ENCODE measurements around the gene MOGAT3.

MOGAT3 gene, protein sequence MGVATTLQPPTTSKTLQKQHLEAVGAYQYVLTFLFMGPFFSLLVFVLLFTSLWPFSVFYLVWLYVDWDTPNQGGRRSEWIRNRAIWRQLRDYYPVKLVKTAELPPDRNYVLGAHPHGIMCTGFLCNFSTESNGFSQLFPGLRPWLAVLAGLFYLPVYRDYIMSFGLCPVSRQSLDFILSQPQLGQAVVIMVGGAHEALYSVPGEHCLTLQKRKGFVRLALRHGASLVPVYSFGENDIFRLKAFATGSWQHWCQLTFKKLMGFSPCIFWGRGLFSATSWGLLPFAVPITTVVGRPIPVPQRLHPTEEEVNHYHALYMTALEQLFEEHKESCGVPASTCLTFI

DNA sequence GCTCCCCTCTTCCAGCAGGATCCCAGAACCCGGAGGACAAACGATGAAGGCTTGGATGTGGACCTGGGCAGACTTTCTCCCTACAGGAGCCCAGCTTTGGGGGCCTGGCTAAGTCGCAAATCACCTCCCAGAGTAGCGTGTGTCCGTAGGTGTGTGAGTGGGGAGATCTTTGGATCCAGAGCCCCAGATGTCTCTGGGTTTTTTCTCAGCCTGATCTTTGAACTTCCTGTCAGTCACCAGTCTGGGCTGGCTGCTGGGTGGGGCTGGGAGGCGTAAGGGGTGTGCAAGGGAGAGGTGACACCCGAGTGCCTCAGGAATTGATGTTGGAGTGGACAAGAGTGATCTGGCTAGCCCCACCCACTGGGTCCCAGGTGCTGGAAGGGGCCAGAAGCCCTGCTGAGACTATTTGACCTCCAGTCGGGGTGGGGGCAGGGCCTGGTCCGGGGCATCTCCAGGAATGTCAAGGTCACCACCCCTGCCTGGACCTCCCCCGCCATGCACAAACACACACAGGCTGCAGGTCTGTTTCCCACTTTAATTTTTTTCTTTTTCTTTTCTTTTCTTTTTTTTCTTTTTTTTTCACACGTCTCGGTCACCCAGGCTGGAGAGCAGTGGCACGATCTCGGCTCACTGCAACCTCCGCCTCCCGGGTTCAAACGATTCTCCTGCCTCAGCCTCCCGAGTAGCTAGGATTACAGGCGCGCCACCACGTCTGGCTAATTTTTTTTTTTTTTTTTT lies at the start of gene MOGAT3:
MOGAT3 (minus strand) TSS at position 175 of the 738 bp plus-strand sequence. CDS start 182 bp downstream, outside the sequence.
- no peak for DNase-seq

DNA sequence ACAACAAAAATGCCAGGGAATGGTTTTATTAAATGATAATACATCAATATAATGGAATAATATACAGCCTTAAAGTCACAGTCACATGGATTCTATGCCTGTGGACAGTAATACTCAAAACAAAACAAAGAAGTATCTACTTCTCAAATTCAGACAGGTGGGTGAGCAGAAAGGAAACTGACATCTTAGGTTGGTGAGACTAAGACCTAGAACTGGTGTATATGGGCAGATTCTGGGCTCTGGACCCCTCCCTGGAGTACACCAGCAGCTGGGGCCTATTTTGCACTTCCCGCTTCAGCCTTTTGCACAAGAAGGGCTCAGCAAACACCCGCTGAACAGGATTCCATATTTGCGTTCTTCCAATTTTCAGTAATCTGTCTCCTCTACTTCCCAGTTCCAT lies 49.5 kb upstream of the MOGAT3 start:
- no peak for DNase-seq

DNA sequence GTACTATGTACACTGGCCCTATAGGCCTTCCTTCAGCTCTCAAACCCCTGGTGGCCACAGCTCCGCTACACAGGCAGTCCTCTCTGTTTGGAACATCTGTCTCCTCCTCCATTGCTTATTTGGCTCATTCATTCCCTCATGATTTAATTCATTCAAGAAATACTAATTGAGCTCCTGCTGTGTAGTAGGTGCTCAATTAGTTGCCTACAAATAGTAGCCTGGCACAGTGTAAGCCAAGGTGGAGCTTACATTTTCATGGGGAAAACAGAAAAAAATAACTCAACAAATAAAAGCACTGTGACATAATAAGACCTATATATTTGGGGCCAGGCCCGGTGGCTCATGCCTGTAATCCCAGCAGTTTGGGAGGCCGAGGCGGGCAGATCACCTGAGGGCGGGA lies 47.4 kb upstream of the MOGAT3 start:
- DNase-seq = no peak

DNA sequence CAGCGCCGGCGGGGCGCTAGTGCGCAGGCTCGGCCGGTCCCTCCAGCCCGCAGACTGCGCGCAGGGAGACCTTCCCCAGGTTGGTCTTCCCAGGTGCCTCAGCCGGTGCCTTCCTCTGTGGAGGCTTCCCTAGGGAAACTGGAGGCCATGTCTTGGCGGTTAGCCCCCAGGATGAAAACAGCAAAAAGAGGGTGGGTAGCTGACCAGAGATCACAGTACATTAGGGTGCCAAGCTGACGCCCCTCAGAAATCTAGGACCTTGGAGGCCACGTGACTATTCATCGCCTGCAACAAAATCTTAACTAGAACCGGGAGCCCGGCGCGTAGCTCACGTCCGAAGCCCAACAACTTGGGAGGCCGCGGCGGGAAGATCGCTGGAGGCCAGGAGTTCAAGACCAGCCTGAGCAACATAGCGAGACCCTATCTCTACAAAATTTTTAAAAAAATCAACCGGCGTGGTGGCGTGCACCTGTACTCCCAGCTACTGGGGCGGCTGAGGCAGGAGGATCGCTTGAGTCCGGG lies 44.4 kb upstream of the MOGAT3 start:
- no peak for DNase-seq

DNA sequence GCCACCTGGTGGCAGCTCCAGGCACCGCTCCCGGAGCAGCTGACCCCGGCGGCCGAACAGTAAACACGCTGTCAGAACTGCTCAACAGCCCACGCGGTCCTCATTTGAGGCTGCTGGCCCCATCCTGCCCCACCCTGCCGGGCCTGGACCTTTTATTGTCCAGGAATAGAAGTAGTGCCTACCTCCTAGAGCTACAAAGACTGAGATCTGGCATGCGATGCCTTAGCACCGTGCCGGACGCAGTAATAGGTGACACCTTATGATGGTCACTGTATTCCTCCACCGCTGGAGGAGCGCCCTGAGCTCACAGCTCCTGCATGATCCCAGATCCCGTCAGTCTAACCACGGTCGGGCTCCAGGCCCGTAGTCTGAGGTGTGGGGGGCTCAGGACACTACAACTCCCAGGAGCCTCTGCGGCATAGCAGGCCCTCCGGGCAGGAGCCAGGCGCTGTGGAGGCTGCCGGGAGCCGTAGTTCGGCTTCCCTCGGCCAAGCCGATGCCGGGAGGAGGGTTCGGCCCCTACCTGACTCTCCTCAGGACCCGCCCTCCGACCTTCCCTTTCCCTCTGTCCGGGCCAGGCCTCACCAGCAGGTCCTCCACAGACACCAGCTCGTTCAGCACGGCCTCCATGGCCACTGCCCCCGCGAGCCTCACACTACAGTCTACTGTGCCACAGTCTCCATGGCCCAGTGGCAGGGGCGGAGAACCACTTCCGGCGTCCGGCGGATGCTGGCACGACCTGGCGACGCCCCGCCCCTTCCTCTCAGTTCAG lies 43.7 kb upstream of the MOGAT3 start, which contains the start of gene FIS1:
FIS1 (minus strand) TSS at position 707 of the 772 bp plus-strand sequence; CDS start at position 630, 77 bp downstream.
- DNase-seq = peak; percentile 92

DNA sequence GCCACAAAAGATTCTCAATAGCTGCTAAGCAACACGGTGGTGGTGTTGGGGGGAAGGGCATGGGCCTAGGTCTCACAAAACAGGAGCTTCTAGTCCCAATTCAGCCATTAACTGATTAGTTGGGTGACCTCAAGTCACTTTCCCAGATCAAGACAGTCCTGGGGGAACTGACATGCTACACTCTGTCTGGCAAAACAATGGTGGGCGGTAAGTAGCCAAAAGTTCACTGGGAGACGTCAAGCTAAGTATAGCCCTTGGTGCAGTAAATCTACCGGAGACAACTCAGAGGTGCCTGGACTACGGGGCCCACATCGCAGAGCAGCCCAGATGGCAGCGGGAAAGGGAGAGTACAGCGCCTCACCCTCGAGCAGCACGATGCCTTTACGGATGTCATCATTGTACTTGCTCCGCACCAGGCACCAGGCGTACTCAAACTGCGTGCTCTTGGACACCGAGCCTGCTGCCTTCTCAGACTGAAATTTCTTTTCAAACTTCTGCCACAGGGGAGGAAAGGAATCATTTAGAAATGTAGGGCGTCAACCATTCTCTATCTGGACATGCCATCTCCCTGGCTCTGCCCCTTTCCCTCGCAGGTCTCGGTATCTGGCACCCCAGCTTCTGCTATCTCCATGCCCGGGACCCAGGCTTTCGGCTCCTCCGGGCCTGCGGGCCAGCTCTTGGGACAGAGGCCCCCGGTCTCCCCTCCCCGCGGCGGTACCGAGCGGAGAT lies 43.0 kb upstream of the MOGAT3 start:
- DNase-seq = no peak

DNA sequence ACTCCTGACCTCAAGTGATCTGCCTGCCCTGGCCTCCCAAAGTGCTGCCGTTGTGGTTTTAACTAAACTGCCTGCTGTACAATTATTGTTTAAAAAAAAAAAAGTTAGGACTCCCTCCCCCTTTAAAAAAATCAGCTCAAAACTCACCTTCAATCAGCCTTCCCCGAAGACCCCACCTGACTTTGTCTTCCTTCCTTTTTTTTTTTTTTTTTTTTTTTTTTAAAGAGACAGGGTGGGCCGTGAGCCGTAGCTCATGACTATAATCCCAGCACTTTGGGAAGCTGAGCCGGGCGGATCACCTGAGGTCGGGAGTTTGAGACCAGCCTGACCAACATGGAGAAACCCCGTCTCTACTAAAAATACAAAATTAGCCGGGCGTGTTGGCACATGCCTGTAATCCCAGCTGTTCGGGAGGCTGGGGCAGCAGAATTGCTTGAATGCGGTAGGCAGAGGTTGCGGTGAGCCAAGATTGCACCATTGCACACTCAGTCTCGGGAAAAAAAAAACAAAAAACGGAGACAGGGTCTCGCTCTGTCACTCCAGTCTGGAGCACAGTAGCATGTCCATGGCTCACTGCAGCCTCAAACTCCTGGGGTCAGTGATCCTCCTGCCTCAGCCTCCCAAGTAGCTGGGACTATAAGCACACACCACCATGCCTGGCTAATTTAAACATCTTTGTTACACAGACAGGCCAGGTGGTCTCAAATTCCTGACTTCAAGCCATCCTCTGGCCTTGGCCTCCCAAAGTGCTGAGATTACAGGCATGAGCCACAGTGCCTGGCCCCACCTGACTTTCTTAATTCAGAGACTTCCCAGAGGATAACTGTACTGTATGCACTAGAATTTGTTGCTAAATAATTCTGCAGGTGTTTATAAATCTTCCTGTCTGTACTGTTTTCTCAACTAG lies 40.9 kb upstream of the MOGAT3 start:
- no peak for DNase-seq

DNA sequence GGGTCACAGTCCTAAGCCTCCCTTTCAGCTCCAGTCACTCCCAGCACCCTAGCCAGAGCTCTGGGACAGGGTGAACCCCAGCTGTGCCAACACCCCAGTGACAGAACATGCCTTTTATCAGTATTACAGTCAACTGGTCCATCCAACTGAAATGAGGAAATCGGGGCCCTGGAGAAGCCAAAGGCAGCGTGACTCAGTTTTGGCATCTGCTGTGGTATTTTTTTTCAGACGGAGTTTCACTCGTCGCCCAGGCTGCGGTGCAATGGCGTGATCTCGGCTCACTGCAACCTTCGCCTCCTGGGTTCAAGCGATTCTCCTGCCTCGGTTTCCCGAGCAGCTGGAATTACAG lies 40.2 kb upstream of the MOGAT3 start:
- peak in 1 of 2 donors; percentile 23 for DNase-seq

DNA sequence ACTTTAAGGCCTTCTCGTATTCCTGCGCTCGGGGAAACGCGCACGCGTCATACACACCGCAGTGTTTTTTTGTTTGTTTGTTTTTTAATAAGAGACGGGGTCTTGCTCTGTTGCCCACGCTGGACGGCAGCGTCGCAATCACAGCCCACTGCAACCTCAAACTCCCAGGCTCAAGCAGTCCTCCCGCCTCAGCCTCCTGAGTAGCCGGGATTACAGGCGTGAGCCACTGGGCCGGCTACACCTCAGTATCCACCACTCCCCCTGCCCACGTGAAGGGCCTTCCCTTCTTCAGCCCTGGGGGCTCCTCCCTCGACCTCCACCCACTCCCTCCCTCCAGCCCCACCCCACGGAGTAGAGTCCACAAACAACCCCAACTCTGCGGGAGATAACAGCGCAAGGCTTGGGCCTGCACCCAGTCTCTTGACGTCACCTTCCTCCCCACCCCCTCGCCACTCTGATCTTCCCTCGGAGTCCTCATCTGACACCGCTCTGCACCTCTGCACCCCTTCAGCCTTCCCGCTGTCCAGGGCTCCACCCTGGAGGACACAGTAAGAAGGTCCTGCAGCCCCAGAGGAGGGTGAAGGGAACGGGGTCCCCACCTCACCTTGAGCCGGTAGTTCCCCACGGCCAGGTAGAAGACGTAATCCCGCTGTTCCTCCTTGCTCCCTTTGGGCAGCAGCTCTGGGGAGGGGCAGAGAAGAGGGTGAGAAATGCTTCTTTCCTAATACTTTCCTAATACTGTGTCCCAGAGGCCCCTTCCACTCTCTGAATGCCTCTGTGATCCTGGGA lies 39.6 kb upstream of the MOGAT3 start:
- no peak for DNase-seq

DNA sequence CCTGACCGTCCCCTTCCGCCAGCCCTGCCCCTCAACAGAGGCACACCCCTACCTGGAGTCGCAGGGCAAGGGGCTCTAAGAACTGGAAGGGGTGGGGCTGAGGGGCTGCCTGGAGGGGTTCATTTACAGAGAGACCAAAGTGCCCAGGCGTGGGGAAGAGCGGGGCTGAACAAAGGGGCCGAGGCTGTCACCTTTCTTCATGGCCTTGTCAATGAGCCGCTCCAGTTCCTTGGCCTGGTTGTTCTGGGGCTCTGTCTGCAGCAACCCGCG lies 39.0 kb upstream of the MOGAT3 start:
- no peak for DNase-seq

DNA sequence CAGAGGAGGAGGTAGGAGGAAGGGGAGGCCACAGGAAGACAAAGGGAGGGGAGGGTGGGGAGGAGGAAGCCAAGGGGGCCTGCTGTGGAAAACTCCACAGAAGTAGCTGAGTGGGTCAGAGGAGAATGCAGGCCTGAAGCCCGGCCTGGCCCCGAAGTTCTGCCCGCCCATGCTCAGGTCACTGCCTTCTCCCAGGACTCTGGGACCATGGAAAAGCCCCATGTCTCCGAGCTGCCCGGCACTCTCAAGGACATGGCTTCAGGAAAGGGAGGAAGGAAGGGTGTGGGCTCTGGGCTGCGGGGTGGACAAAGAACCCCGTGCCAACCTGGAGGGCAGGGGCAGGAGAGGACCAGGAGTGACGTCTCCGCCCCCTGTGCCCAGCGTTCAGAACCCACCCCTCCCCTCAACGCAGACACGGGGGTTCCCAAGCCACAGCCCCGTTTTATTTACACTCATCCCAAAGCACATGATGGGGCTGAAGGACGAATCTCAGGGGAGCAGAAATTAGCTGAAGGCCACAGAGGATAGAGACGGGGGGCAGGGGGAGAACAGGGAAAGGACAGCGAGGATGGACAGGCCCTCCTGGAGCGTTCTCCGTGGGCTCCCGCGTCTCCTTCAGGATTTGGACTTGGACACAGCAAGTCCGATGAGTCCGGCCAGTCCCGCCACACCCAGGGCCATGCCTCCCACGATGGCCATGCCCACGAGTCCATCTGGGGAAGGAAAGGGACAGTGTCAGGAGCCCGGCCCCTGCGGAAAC lies 38.5 kb upstream of the MOGAT3 start:
- no peak for DNase-seq

DNA sequence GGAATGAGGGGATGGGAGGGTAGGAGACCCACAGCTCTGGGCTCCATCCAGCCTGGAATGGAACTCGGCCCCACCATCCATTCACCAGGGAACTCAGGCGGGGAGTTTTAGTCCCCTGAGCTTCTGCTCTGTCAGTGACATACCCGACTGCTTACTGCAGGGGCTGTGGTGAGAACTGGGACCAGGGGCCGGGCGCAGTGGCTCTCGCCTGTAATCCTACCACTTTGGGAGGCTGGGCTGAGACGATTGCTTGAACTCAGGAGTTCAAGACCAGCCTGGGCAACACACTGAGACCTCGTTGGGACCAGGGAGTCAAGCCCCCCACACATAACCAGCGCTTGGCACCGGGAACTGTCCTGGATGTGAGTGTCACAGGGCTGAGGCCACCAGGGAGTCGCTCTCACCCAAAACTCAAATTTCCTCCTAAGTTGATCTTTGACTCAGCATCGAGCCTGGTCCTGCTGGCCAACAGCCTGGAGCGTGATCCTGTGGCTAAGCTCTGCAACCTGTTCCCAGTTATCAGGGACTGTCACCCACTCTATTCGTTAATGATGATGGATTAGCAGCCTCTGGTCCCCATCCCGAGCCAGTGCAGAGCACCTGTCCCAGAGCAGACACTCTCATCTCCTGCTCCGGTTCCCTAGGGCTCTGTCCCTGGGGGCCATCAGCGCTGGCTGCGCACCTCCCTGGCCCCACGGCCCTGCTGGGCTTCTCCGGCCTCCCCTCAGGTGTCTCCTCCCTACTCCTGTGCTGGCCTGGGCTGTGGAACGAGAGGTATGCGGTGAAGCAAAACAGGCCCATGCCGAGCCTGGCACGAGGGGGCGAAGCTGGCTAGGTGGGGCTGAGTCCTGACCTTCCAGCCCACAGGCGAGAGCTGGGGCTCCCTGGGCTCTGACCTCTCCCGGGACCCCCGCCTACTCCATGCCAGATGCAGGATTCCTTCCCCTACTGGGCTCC lies 37.7 kb upstream of the MOGAT3 start:
- DNase-seq = no peak

DNA sequence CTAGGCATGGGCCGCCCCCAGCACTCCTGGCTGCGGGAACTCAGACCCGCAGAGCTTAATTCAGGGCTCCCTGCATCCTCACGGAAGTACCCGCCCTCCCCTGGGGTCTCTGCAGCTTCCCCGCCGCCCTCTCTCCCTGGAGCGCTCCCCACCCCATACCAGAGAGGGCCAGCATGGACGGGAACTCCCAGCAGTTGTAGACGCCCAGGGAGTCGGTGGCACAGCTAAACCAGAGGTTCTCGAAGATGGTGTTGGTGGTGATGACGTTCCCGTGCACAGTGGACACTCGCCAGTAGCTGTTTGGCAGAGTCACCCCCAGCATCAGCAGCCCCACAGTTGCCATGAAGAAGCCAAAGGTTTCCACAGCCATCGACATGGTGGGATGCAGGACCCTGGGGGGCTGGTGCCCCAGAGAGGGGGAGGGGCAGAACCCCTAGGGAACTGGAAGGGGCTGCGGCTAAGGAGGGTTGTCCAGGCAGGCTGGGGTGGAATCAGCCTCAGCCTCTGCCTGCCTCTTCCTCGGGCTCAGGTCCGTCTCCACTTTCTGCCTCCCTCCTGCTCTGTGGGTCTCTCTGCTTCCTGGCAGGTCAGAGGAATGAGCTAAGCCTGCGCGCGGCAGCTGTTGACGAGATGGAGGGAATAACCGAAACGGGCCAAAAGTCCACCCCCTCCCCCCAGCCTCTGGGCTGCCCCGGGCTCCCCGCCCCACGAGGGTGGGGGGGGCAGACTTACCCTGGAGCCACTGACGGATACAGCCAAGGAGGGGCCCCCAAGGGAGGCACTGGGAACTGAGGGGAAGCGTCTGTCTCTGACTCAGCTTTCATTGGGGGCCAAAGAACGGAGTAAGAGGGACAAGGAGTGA lies 36.6 kb upstream of the MOGAT3 start, which contains the start of gene CLDN15:
CLDN15 (minus strand) TSS at position 597 of the 862 bp plus-strand sequence; CDS start at position 376, 221 bp downstream.
- DNase-seq = no peak

DNA sequence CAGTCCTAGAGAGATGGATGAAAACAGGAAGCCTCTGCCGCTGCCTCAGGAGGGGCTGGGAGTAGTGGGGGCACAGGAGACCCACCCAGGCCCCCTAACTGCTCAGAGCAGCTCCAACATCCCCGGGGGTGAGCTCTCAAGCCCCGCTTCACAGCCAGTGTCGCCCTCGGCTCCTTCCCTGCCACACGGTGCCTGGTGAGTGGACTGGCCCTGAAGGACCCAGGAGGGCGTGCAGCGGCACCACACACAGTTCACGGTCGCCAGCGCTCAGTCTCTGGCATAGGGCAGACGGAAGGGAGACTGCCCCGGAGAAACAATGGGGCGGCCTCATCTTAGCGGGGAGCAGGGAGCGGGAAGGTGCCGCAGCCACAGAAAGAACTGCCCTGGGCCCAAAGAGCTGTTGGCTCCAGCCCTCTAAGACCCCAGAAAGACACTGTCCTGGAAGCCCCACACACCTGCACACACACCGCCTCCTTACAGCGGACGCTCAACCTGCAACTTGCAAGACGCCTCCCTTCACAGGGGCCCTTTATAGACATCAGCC lies 35.5 kb upstream of the MOGAT3 start:
- DNase-seq = no peak

DNA sequence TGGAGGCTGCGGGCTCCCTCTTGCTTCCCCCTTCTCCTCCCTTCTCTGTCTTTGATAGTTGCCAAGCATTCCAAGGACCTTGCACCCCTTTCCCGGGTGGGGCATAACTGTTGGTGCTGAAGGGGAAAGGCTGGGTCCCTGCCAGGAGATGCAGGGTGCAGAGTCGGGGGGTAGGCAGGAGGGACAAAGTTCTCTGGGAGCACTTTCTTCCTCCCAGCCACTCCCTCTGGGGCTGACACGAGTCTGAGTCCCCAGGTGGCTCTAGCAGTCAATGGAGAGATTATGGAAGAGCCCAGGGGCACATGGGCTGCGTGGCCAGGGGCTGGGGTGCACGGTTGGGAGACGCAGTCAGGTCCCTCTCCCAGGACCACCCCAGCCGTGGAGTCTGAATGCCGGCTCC lies 34.7 kb upstream of the MOGAT3 start:
- DNase-seq = no peak

DNA sequence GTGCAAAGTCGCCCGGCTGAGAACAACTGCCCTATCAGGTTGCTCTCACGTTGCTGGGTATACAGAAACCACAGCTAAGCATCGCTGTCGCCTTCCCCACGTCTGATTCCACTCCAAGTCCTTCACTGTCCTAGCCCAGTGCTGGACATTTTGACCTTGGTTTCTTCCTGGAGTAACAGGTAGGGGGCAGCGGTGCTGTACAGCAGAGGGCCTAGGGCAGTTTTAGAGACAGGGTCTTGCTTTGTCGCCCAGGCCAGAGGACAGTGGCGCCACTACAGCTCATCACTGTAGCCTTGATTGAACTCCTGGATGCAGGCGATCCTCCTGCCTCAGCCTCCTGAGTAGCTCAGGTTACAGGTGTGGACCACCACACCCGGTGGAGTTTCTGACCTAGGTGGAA lies 34.2 kb upstream of the MOGAT3 start:
- DNase-seq = no peak

DNA sequence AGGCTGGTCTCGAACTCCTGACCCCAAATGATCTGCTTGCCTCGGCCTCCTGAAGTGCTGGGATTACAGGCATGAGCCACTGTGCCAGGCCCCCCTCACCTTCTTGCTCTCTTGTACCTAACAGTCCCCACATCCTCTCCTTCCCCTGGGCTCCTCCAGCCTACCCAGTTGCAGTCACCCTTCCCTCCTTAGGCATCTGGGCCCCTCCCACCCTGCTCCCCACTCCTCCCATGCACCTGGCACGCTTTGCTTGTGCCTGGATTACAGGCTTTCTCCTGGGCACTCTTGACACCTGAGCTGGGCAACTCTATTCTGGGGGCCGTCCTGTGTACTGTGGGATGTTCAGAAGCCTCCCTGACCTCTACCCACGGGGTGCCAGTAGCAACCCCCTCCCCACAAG lies 33.8 kb upstream of the MOGAT3 start:
- no peak for DNase-seq
